Panc1 (cell line): ENCODE results near the gene PCMT1.

Source experiments
- POLR2AphosphoS5 ChIP-seq: IDR thresholded peaks from 2 replicates; pipeline ENCODE4 v1.6.1; 2012; ENCODE audit warnings: mild to moderate bottlenecking, low read depth, low read length, moderate library complexity
- TCF7L2 ChIP-seq: IDR thresholded peaks from 2 replicates; pipeline ENCODE4 v1.6.1; 2011; ENCODE audit warnings: mild to moderate bottlenecking, low read depth, low read length, inconsistent platforms
- TF ChIP-seq, protein P1 (sequence below): fragments of 450-650 bp; IDR thresholded peaks from 2 replicates; pipeline ENCODE4 v1.5.1; 2017; ENCODE audit warnings: mild to moderate bottlenecking
- TF ChIP-seq, protein P2 (sequence below), 2 experiments: IDR thresholded peaks; 2 replicates each; pipeline ENCODE4 v1.6.1; 2011 to 2012; ENCODE audit warnings: low read depth in 2 of 2, control low read depth in 1 of 2, low read length in 1 of 2, mild to moderate bottlenecking in 1 of 2, moderate library complexity in 1 of 2; ENCODE audit not compliant: insufficient read depth in 1 of 2

DNA sequence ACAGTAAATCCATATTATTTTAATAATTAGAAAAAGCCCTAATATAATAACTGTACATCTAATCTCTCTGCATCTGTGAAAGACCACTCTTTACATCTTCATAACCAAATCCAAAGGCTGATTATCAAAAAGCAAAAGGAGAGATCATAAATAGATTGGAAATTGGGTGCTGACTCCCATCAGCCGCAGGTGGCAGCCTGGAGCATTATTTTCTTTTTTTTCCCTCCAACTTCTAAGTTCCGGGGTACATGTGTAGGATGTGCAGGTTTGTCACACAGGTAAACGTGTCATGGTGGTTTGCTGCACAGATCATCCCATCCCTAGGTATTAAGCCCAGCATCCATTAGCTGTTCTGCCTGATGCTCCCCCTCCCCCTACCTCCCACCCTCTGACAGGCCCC is 84.1 kb downstream of the PCMT1 start:
- TF ChIP-seq, protein P1, sequence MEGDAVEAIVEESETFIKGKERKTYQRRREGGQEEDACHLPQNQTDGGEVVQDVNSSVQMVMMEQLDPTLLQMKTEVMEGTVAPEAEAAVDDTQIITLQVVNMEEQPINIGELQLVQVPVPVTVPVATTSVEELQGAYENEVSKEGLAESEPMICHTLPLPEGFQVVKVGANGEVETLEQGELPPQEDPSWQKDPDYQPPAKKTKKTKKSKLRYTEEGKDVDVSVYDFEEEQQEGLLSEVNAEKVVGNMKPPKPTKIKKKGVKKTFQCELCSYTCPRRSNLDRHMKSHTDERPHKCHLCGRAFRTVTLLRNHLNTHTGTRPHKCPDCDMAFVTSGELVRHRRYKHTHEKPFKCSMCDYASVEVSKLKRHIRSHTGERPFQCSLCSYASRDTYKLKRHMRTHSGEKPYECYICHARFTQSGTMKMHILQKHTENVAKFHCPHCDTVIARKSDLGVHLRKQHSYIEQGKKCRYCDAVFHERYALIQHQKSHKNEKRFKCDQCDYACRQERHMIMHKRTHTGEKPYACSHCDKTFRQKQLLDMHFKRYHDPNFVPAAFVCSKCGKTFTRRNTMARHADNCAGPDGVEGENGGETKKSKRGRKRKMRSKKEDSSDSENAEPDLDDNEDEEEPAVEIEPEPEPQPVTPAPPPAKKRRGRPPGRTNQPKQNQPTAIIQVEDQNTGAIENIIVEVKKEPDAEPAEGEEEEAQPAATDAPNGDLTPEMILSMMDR = no peak
- TF ChIP-seq TCF7L2 (no peak), POLR2AphosphoS5 (no peak)
- TF ChIP-seq, protein P2, sequence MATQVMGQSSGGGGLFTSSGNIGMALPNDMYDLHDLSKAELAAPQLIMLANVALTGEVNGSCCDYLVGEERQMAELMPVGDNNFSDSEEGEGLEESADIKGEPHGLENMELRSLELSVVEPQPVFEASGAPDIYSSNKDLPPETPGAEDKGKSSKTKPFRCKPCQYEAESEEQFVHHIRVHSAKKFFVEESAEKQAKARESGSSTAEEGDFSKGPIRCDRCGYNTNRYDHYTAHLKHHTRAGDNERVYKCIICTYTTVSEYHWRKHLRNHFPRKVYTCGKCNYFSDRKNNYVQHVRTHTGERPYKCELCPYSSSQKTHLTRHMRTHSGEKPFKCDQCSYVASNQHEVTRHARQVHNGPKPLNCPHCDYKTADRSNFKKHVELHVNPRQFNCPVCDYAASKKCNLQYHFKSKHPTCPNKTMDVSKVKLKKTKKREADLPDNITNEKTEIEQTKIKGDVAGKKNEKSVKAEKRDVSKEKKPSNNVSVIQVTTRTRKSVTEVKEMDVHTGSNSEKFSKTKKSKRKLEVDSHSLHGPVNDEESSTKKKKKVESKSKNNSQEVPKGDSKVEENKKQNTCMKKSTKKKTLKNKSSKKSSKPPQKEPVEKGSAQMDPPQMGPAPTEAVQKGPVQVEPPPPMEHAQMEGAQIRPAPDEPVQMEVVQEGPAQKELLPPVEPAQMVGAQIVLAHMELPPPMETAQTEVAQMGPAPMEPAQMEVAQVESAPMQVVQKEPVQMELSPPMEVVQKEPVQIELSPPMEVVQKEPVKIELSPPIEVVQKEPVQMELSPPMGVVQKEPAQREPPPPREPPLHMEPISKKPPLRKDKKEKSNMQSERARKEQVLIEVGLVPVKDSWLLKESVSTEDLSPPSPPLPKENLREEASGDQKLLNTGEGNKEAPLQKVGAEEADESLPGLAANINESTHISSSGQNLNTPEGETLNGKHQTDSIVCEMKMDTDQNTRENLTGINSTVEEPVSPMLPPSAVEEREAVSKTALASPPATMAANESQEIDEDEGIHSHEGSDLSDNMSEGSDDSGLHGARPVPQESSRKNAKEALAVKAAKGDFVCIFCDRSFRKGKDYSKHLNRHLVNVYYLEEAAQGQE (IDR thresholded peaks at IDR 0.05; ENCODE audit: insufficient read depth in 1 of 2, low read depth in 2 of 2, low read length in 1 of 2) = no peak
